Activated gamma-delta T cell treated with Interleukin-2 at 50 U/mL for 16 hours (primary cell): ENCODE measurements around the gene RYR3.

Experiments
- DNase-seq: peaks from one replicate; pipeline ENCODE4 v3.0.0-alpha.2; 2020

Gene RYR3

DNA sequence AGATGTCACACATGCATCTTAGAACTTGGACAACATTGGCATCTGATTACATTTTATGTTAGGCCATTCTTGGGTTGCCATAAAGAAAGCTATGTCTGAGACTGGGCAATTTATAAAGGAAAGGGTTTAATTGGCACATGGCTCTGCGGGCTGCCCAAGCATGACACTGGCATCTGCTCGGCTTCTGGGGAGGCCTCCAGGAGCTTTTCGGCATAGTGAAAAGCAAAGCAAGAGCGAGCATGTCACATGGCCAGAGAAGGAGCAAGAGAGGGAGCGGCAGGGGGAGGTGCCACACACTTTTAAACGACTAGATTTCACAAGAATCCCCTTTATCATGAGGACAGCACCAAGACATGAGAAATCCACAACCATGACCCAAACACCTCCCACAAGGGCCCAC, 11.3 kb downstream of the RYR3 start:
- DNase-seq = no peak

GRCh38 chr15:33324609-33325008, 13.8 kb downstream of the RYR3 start:
- DNase-seq = no peak

GRCh38 chr15:33326908-33327307, 16.1 kb downstream of the RYR3 start:
- no peak for DNase-seq

- no peak for DNase-seq
Measured at GRCh38 chr15:33328106-33328505, 17.3 kb downstream of the RYR3 start.

DNA sequence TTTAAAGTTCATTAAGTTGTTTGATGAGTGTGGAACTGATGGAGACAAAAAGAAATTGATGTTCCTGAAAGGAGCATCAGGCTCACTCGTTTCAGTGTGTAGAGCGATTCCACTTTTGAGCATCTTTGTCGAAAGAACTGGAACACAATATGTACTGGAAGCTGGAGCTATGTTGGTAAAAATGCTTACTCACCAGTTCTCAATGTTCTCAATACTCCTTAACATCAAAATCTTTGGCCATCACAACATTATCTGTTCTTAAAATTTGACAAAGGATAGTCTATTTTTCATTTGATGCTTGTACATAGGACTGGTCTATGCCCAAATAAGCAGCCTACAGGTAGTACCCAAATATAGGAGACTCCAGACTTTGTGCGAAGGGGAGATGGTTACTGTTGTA, 18.7 kb downstream of the RYR3 start:
- no peak for DNase-seq

- DNase-seq = no peak
Measured at GRCh38 chr15:33330931-33331330, 20.2 kb downstream of the RYR3 start.

DNA sequence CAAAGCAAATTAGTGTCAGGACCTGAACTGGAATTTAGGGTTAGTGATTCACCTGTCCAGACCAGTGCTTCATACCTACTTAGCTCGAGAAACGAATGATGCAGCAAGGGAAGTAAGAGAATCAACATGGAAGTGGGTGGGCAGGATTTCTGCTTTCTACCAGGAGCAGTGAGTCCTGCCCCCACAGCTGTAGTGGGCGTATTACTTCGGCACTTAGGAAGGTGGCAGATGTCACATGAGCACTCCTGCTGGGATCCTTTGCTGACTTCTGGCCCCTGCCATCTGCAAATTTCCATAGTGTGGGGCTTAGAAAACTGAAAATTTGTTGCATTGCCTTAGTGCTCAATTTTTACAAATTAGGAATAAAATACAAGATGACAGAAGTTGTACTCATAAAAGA, 31.2 kb downstream of the RYR3 start:
- no peak for DNase-seq

DNA sequence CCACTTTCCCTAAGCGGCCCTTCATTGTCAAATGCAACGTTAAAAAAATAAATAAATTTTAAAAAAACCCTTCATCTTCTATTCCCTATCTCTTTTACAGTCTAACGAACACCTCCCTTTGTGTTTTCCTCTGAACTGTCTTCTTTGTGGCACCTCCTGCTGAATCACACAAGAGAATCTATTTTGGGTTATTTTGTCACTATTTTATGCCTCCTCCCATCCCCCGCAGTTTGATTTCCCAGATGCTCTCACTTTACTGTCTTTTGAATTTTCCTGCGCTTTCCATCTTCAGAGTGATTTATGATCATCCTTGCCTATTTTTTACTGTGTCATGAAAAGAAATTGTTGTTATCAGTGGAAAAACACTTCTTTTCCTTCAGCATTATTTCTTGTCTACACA, 32.5 kb downstream of the RYR3 start:
- no peak for DNase-seq

GRCh38 chr15:33344111-33344510, 33.3 kb downstream of the RYR3 start:
- DNase-seq = no peak

DNA sequence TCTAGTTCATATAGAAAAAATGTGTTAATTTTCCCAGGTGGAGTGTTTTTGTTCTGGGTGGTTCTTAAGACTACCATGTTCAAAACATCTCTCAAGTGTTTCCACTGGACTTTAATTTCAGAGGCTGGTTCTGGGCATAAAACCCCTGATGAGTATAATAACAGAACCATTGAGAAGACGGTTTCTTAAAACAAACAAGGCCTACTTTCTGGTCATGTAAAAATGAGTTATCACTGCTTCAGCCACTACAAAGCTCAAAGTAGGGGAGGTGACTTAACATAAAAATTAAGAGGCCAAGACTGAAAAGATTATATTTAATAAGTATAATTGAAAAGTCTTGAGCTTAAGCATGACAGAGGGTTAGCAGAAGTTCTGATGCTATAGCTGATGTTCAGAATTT, 33.8 kb downstream of the RYR3 start:
- no peak for DNase-seq

DNA sequence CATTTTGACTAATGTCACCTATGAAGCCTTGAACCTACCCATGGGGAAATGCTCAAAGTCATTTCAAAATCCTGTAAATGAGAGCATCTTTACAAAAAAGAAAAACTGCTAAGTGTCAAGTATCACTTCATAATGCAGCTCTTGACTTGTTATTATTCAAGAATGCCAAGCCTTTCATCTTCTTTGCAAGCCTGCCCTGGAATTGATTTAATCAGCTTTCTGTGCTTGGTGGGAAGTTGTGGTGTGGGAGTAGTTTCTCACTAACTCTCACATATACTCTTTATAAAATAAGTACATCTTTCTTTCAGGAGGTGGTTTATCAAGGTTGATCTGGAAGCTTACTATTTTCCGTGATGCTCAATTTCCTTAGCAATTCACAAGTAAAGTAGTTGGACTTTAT, 43.6 kb downstream of the RYR3 start:
- no peak for DNase-seq

GRCh38 chr15:33357845-33358244, 47.1 kb downstream of the RYR3 start:
- no peak for DNase-seq

DNA sequence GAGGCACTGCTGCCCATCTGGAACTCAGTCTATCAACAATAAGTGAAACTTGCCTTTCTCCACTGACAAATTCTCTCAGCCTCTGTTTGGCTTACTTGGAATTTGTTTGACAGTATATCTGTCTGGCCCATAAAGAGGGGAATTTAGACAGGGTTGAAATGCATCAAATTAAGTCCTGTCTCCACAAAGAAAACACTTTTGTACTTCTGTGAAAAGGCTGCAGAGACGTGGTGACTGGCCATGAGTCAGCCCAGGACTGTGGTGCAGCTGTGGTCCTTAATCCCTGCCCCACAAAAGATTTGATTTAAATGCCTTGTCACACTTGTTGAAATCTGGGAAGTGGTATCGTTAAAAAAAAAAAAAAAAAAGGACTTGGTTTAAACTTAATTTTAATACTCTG, 47.5 kb downstream of the RYR3 start:
- no peak for DNase-seq

GRCh38 chr15:33360886-33361285, 50.1 kb downstream of the RYR3 start:
- no peak for DNase-seq

GRCh38 chr15:33369941-33370622, 59.3 kb downstream of the RYR3 start:
- DNase-seq = no peak

GRCh38 chr15:33370623-33371020, 59.9 kb downstream of the RYR3 start:
- no peak for DNase-seq

- DNase-seq = no peak
Measured at GRCh38 chr15:33371159-33371558, 60.4 kb downstream of the RYR3 start.

DNA sequence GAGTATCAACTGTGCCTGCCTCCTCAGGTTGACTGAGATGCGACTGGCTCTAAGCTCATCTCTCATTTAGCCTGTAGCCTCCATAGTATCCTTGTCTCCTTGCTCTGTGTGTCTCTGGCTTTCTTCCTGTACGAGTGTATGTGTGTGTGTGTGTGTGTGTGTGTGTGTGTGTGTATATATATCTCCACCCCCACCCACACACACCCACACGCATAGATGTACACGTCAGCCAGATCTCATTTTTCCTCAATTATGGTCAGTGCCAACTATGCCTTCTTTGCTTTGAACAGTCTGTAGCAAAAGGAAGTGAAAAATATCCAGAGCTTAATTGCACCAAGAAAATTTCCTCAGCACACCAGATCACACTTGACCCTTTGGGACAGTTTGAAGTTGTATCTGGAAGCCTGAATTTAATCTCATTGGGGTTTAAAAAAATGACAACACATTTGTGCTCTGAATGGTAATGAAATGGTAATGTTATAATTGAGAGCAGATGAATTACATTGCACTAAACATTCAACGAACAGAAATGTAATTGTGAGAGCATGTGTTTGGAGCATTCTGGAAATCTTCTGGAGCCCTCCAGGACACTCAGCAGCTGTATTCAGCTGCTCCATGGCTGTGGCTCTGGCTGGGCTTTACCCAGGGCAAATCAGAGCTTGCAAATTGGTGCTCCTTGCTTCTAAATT, 63.6 kb downstream of the RYR3 start:
- no peak for DNase-seq

DNA sequence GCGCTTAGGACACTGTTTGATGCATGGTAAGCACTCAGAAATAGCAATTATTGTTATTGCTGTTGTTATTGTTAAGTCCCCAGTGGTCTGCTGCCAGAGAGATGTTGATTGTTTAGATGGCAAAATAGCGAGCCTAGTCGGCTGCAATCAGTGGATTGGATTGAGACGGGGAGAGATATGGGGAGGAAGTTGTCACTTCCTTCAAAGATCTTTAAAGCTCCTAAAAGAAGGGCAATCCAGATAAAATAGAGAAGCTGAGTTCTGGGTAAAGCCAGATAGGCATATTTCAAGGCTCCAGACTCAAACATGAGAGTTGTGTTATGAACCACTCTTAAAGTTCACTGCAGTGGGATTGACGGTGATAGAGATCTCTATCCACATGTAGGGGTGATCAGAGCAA, 64.5 kb downstream of the RYR3 start:
- no peak for DNase-seq

GRCh38 chr15:33377204-33377603, 66.4 kb downstream of the RYR3 start:
- no peak for DNase-seq

DNA sequence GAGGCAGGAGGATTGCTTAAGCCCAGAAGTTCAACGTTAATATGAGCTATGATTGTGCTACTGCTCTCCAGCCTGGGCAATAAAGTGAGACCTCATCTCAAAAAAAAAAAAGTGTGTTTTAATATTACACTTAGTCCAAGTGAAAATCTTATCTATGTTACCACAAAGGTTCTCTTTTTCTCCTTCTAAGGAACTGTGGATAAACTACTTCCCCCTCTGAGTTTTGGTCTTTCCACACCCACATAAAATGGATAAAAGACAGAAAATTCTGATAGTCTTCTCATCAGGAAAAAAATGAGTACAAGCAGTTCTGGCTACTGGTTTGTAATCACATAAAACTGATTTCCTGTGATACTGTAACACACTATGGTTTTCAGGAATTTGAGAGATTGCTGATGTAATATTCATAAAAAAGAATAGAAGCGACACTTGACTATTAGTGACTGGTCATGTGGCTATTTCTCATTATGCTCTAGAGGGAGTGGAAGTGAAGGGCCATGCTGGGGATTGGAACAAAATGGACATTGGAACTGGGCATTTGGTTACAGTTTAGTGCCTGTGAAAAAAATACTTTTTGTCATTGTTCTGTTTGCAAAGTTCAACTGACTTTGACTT, 68.2 kb downstream of the RYR3 start:
- no peak for DNase-seq

DNA sequence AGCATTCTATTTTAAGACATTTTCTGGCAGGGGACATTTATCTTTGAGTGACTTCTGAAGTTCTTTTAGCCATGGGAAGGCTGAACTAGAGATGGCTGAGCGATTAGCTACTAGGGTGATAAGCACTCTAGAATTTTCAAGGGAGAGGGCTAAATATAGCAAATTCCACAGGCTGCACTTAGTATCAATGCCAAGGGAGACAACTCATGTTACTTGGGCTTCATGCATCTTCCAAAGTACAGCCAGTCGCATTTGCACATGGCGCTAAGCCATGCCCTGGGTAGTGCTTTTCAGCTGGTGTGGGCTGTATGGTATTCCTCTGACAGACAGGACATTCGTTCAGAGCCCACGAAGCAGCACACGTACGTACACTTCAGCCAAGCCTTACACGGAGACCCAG, 69.6 kb downstream of the RYR3 start:
- DNase-seq = no peak

DNA sequence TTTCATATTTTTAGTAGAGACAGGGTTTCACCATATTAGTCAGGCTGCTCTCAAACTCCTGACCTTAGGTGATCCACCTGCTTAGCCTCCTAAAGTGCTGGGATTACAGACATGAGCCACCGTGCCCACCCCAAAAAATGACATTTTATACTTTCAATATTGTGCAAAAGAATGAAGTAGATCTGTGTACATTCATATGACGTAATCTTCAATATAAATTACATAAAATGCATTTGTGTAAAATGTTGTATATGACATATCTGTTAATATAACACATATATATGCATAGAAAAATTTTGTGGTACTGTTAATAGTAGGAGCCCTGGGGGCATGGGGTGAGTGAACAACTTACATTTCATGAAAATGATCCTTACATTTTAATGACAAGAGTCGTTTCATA, 71.7 kb downstream of the RYR3 start:
- DNase-seq = no peak

- DNase-seq = no peak
Measured at GRCh38 chr15:33384307-33384706, 73.5 kb downstream of the RYR3 start.

DNA sequence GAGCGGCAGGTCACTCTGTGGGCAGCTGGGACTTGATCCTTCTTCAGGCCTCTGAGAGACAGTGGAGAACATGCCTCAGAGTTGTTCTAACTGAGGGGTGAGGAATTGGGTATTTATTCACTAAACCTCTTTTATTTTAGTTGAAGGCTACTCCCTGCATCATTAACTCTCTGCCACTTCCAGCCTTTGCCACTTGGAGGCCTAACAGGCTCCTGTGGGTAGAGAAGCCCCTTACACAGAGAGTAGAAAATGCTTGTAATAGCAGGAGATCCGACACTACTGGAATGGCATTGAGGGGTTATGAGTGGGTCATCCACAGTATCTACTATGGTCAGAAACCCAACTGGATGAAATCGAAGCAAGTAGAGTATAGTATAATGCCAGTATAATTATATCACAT, 81.7 kb downstream of the RYR3 start:
- DNase-seq = no peak
